Colonic mucosa (tissue), 4 donors: Measurements from ENCODE around the gene TF. TPM values are rescaled to one million over a fixed set of nuclear protein-coding genes. Genes with fewer than 3 reads are reported as not detected.

Experiments used
- DNase-seq: peaks from one replicate; pipeline ENCODE4 v3.0.0-alpha.2; 2020
- H3K27ac ChIP-seq: fragments of 200-600 bp; one replicate; pipeline ENCODE4 v1.8.0; 2021
- H3K27me3 ChIP-seq: fragments of 200-600 bp; one replicate; pipeline ENCODE4 v1.8.0; 2021
- H3K36me3 ChIP-seq: fragments of 200-600 bp; one replicate; pipeline ENCODE4 v1.8.0; 2021
- H3K4me1 ChIP-seq: fragments of 200-600 bp; one replicate; pipeline ENCODE4 v1.8.0; 2021; ENCODE audit warnings: mild to moderate bottlenecking
- H3K4me3 ChIP-seq: fragments of 200-600 bp; one replicate; pipeline ENCODE4 v1.8.0; 2021
- H3K9ac ChIP-seq, 2 donors: one replicate each; pipeline ENCODE4 v1.7.0; 2013; ENCODE audit warnings: control low read depth in 2 of 2, low read depth in 2 of 2, low read length in 2 of 2
- H3K9me3 ChIP-seq: fragments of 200-600 bp; one replicate; pipeline ENCODE4 v1.8.0; 2021
- intact Hi-C: fragments of 100-400 bp; cut with DNase I; formaldehyde crosslinking; loops from one replicate; pipeline ENCODE4 v1.14.1; 2022
- total RNA-seq, 2 donors: library from RNA; stranded (reverse); fragmentation: NEBNext Ultra II Directional in 1 of 2; extraction: Animal tissue kit (Norgen Biotek cat#: 25700) in 1 of 2; gene quantifications; one replicate each; pipeline ENCODE4 v1.2.1, GENCODE V29; 2021
- TF ChIP-seq, protein P1 (sequence below): fragments of 200-600 bp; IDR thresholded peaks from one replicate; pipeline ENCODE4 v1.8.0; 2022; ENCODE audit warnings: antibody characterized with exemption, mild to moderate bottlenecking
- donor health status: healthy.
- donor health status: DM: no; HTN: no; CAD: no.
- donor health status: DM: no; HTN: no; CAD: no.

Gene TF
- total RNA-seq, 2 donors from 2014 or later = 3.2 to 18.6 TPM

DNA sequence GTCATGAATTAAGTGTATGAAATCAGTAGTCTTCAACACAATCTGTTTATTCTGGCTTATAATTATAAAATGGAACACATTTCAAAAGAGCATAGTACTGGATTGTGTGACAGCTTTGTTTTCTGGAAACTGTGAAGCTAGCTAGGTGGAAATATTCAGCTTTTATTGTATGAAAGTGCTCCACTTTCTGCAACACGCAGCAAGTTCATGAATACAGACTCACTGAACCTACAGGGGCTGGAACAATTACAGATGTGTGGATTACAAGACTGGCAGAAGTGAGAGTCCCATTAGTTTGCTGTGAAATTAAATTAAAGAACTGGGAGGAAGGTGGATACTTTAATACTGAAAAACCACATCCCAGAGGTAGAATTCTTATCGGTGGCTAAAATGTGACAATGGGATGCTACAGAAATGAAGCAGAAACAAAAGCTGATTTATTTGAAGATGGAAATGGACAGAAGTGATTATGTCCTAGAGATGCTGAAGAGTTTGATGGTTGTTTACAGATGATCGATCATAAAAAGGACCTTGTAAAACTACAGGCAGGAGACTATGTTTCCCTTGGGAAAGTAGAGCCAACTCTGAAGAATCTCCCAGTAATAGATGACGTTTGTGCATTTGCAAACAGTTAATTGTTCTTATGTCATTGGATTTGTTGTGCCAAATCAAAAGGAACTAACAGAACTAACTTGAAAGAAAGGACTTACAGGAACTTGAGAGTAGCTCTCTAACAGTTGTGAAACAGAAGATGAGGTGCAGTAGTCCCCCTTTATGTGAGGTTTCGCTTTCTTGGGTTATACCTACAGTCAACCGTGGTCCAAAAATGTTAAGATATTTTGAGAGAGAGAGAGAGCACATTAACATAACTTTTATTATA is 15.7 kb downstream of the TF start:
- H3K9me3 ChIP-seq = no peaks in the 10 kb centered on the region
- TF ChIP-seq, protein P1, sequence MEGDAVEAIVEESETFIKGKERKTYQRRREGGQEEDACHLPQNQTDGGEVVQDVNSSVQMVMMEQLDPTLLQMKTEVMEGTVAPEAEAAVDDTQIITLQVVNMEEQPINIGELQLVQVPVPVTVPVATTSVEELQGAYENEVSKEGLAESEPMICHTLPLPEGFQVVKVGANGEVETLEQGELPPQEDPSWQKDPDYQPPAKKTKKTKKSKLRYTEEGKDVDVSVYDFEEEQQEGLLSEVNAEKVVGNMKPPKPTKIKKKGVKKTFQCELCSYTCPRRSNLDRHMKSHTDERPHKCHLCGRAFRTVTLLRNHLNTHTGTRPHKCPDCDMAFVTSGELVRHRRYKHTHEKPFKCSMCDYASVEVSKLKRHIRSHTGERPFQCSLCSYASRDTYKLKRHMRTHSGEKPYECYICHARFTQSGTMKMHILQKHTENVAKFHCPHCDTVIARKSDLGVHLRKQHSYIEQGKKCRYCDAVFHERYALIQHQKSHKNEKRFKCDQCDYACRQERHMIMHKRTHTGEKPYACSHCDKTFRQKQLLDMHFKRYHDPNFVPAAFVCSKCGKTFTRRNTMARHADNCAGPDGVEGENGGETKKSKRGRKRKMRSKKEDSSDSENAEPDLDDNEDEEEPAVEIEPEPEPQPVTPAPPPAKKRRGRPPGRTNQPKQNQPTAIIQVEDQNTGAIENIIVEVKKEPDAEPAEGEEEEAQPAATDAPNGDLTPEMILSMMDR = no peak
- H3K9ac ChIP-seq = no peak overlapping the region
- DNase-seq = no peak
- no peak overlapping the region for H3K4me3 ChIP-seq
- no peaks in the 10 kb centered on the region for H3K27me3 ChIP-seq
- no peaks in the 10 kb centered on the region for H3K4me1 ChIP-seq
- no peaks in the 10 kb centered on the region for H3K36me3 ChIP-seq
- H3K27ac ChIP-seq = no peak overlapping the region
- intact Hi-C loops = no loop called here

DNA sequence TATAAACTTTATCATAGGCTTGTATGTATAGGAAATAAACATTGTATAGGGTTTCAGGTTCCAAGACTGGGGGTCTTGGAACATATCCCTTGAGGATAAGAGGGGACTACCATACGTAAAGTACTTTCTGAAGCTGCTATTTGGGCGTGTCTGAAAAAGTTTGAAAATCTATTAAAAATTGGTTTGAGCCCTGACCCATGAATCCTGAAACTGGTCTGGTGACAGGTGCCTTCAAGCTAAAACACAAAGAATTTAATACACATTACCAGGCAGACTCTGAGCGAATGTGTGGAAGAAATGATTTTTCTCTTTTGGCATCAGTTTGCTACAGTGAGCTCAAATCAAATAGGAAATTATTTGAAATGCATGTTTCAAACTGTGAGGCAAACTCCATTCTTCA is 16.3 kb downstream of the TF start:
- Histone ChIP-seq H3K27ac (no peak overlapping the region), H3K9me3 (no peaks in the 10 kb centered on the region), H3K36me3 (no peaks in the 10 kb centered on the region), H3K4me1 (no peaks in the 10 kb centered on the region), H3K27me3 (no peaks in the 10 kb centered on the region), H3K4me3 (no peak overlapping the region), H3K9ac (no peak overlapping the region)
- intact Hi-C loops = no loop called here
- TF ChIP-seq, protein P1 = no peak
- DNase-seq = no peak

DNA sequence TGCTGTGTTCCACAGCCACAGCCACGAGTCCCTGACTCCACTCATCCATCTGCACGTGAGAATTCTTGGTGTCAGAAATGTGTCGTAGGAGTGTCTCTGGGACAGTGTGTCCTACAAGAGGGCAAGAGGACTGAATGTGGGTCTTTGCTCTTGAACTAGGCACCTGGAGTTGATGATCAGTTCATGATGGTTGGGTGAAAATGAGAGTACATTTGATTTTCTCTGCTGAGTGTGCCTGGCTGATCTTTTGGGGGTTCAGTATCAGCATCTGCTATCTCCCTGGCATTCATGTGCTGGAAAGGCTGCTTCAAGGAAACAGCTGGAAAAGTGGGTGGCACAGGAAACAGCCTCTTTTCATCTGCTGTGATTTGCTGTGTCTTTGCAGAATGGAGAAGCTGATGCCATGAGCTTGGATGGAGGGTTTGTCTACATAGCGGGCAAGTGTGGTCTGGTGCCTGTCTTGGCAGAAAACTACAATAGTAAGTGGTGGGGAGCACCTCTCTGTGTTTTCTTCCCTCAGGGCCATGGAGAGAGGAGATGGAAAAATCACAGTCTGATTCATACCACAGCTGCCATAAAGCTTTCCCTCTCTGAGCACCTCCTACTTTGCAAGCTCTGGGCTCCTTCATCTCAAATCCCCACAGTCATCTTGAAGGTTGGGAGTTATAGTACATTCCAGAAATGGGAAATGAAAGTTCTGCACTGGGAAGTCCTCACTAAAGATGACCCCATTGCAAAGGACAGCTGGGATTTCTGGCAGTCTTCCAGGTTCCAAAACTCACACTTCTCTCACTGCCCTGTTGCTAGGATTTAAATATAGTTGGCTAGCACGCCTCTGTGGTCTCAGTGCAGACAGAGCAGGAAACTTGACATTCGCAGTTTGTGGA is 17.8 kb downstream of the TF start:
- H3K9me3 ChIP-seq = no peaks in the 10 kb centered on the region
- H3K27me3 ChIP-seq = no peaks in the 10 kb centered on the region
- H3K4me1 ChIP-seq = no peaks in the 10 kb centered on the region
- intact Hi-C loops = no loop called here
- TF ChIP-seq, protein P1 = no peak
- H3K36me3 ChIP-seq = no peaks in the 10 kb centered on the region
- H3K9ac ChIP-seq = no peak overlapping the region
- H3K27ac ChIP-seq = no peak overlapping the region
- no peak overlapping the region for H3K4me3 ChIP-seq
- no peak for DNase-seq

DNA sequence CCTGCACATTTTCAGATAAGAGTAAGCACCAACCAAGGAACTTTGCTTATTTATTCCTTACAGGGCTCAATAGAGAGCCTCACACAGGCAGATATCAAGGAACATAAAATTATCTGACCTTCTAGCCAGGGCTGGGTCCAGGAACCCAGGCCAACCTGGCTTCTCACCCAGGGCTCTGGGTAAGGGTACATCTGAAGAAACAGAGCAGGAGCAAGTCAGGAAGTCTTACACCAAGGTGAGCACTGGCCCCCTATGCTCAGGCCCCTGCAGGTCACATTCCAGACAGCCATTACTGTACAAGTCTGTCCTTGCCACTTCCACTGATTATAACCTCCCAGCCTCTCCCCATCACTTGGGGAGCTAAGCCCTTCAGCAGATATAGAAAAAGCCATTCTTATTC is 19.1 kb downstream of the TF start:
- H3K9me3 ChIP-seq = no peaks in the 10 kb centered on the region
- no peak overlapping the region for H3K4me3 ChIP-seq
- TF ChIP-seq, protein P1 = no peak
- H3K9ac ChIP-seq = no peak overlapping the region
- no peak overlapping the region for H3K27ac ChIP-seq
- intact Hi-C loops = no loop called here
- no peak for DNase-seq
- no peaks in the 10 kb centered on the region for H3K27me3 ChIP-seq
- no peaks in the 10 kb centered on the region for H3K4me1 ChIP-seq
- H3K36me3 ChIP-seq = no peaks in the 10 kb centered on the region

DNA sequence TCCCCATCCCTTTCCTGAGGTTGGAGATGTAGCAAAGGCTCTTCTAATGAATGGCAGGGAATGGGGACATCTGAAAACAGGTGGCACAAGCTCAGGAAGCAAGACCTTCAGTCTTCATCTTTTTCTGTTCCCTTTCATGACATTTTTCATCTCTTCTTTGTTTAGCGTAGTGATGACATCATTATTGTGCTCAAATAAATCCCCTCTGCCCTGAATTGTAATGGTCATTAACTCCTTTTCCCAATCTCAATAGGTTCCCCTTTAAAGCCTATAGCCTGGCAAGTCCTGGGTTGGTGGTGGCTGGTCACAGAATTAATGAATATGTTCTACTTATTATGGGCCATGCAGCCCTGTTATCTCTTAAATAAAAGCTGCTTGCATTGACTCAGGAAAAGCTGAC is 21.4 kb downstream of the TF start:
- no peaks in the 10 kb centered on the region for H3K36me3 ChIP-seq
- no peaks in the 10 kb centered on the region for H3K9me3 ChIP-seq
- no peaks in the 10 kb centered on the region for H3K4me1 ChIP-seq
- H3K4me3 ChIP-seq = no peak overlapping the region
- no peaks in the 10 kb centered on the region for H3K27me3 ChIP-seq
- DNase-seq = no peak
- no peak overlapping the region for H3K9ac ChIP-seq
- TF ChIP-seq, protein P1 = no peak
- no peak overlapping the region for H3K27ac ChIP-seq
- intact Hi-C loops = no loop called here
